Stomach (tissue), 4 donors: ENCODE data around the gene MLXIP.

Source experiments
- CTCF ChIP-seq, 7 experiments: fragments of 450-650 bp in 4 of 7; fragments of 200-600 bp in 3 of 7; sonication (generic) in 3 of 7; IDR thresholded peaks; one replicate each; pipeline ENCODE4 v1.5.1; 2016 to 2019; ENCODE audit warnings: antibody characterized with exemption in 7 of 7, control low read depth in 2 of 7, mild to moderate bottlenecking in 1 of 7
- EP300 ChIP-seq: sonication (generic); formaldehyde crosslinking; IDR thresholded peaks from one replicate; pipeline ENCODE4 v1.6.1; 2017; ENCODE audit warnings: antibody characterized with exemption
- POLR2AphosphoS5 ChIP-seq, 3 donors: sonication (generic); formaldehyde crosslinking; IDR thresholded peaks; one replicate each; pipeline ENCODE4 v1.6.1; 2016; ENCODE audit warnings: antibody characterized with exemption in 3 of 3

GRCh38 chr12:122166422-122167349, 88.1 kb downstream of the MLXIP start:
- TF ChIP-seq POLR2AphosphoS5 (IDR thresholded peaks at IDR 0.05) (no peak), CTCF (IDR thresholded peaks at IDR 0.05) (no peak), EP300 (no peak)
